Hematopoietic multipotent progenitor cell treated with erythropoietin and hydrocortisone succinate and interleukin-3 and kit ligand, for 6 days (in vitro differentiated cells): ENCODE measurements around the gene CCSER1.

Experiments
- DNase-seq: peaks from one replicate; pipeline ENCODE4 v3.0.0-alpha.2; 2015

CCSER1 gene

GRCh38 chr4:91630054-91630453, 1502.9 kb downstream of the CCSER1 start:
- DNase-seq = no peak

GRCh38 chr4:91630764-91631163, 1503.6 kb downstream of the CCSER1 start:
- DNase-seq = no peak

GRCh38 chr4:91631335-91631734, 1504.1 kb downstream of the CCSER1 start:
- no peak for DNase-seq

DNA sequence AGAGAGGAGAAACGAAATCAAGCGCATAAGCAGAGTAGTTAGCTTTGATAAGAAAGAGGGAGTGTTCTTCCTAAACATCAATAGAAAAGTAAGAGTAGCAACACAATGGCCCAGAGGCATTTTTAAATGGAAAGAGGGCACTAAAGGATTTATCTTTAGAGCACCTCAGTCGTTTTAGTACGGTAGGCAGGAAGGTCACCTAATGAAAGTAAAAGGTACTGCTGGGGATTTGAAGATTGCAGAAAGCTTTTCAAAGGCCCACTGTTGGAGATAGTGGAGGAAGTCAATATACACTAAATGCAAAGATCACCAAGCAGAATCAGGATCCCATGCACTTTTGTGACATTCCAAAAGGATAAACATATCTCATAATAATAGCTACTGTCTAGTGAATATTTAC, 1508.9 kb downstream of the CCSER1 start:
- DNase-seq = no peak
